HG02885 (cell line): Measurements from ENCODE around the gene OR6K6.

Experiments used
- ATAC-seq: cut with Tn5 transposase; IDR thresholded peaks from one replicate; pipeline ENCODE4 v1.9.1; 2021; ENCODE audit warnings: mild to moderate bottlenecking; ENCODE audit not compliant: unreplicated experiment, poor library complexity

OR6K6 gene

DNA sequence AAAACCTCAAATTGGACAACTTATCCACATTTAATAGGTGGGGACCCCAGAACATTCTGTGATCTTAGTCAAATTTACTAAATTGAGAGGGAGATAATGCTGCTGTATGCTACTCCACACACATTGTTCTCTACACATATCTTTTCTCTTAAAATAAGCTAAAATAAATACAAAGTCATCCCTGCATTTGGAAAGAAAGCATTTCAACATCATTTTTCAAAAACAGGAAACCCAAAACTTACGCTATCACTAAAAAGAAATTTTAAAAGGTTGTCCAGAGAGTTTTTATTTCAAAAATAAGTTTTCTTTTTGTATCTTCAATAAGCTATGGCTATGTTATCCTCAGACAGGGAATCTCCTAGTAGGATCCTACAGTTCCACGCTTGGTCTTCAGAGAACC lies 46.0 kb downstream of the OR6K6 start:
- ATAC-seq = no peak

DNA sequence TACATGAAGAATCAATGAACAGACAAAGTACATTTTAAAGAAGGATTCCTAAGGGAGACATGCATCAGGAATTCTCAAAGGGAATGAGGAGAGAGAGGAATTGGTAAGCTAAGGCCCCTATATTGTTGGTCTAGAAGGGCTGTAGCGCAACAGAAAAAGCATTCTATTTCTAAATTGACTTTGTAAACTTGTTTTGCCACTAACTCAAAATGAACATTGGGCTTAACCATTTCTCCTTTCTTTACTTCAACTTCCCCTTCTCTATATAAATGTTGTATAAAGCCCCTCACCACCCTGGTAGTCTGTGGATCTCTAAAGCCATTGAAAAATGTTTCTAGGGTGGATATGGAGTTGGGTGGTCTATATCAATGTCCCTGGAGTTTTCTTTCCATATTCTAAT lies 46.9 kb downstream of the OR6K6 start:
- ATAC-seq = no peak

DNA sequence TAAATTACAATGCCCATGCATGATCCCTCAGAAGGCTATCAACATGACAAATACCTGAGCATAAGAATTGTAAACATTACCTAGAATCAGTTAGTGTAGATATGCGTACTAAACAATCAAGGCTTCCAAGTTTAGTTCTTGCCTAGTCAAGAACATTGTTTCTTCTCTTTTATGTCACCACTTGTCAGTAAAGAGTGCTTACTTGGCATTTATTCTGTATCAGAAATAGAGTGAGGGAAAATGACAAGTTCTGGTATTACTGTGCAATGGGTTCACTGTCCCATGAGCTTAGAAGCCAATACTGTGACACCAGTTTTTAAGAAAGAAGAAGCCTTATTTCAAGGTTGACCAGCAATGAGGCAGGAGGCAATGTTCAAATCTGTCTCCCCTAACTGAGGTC lies 49.2 kb downstream of the OR6K6 start:
- ATAC-seq = no peak
